Stomach (tissue), 4 donors: Measurements from ENCODE around the gene TNFSF13.

ENCODE experiments used
- EP300 ChIP-seq: sonication (generic); formaldehyde crosslinking; IDR thresholded peaks from one replicate; pipeline ENCODE4 v1.6.1; 2017; ENCODE audit warnings: antibody characterized with exemption
- POLR2A ChIP-seq, 4 donors: fragments of 450-650 bp; IDR thresholded peaks; one replicate each; pipeline ENCODE4 v1.6.1; 2016; ENCODE audit warnings: antibody characterized with exemption in 4 of 4, control low read depth in 2 of 4, mild to moderate bottlenecking in 1 of 4, moderate library complexity in 1 of 4
- POLR2AphosphoS5 ChIP-seq, 3 donors: sonication (generic); formaldehyde crosslinking; IDR thresholded peaks; one replicate each; pipeline ENCODE4 v1.6.1; 2016; ENCODE audit warnings: antibody characterized with exemption in 3 of 3
- TF ChIP-seq, protein P1 (sequence below), 7 experiments: fragments of 450-650 bp in 4 of 7; fragments of 200-600 bp in 3 of 7; sonication (generic) in 3 of 7; IDR thresholded peaks; one replicate each; pipeline ENCODE4 v1.5.1; 2016 to 2019; ENCODE audit warnings: antibody characterized with exemption in 7 of 7, control low read depth in 2 of 7, mild to moderate bottlenecking in 1 of 7

DNA sequence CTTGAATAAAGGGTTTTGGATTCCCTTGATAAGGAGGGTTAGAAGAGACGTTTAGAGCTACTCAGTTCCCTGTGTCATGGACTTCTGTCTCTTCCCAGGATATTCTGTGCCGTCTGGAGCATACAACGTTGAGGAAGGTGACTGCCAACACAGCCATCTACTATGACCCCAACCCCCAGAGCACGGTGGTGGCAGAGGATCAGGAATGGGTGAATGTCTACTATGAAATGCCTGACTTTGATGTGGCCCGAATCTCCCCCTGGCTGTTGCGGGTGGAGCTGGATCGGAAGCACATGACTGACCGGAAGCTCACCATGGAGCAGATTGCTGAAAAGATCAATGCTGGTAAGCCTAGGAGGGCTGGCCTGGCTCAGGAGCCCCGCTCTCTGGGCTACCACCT, 49.7 kb upstream of the TNFSF13 start:
- TF ChIP-seq, protein P1, sequence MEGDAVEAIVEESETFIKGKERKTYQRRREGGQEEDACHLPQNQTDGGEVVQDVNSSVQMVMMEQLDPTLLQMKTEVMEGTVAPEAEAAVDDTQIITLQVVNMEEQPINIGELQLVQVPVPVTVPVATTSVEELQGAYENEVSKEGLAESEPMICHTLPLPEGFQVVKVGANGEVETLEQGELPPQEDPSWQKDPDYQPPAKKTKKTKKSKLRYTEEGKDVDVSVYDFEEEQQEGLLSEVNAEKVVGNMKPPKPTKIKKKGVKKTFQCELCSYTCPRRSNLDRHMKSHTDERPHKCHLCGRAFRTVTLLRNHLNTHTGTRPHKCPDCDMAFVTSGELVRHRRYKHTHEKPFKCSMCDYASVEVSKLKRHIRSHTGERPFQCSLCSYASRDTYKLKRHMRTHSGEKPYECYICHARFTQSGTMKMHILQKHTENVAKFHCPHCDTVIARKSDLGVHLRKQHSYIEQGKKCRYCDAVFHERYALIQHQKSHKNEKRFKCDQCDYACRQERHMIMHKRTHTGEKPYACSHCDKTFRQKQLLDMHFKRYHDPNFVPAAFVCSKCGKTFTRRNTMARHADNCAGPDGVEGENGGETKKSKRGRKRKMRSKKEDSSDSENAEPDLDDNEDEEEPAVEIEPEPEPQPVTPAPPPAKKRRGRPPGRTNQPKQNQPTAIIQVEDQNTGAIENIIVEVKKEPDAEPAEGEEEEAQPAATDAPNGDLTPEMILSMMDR (IDR thresholded peaks at IDR 0.05): no peak
- TF ChIP-seq POLR2A (IDR thresholded peaks at IDR 0.05): no peak
- no peak for TF ChIP-seq POLR2AphosphoS5 (IDR thresholded peaks at IDR 0.05)
- no peak for TF ChIP-seq EP300
